ENCODE measurements around the gene DALRD3.

DALRD3 gene, protein sequence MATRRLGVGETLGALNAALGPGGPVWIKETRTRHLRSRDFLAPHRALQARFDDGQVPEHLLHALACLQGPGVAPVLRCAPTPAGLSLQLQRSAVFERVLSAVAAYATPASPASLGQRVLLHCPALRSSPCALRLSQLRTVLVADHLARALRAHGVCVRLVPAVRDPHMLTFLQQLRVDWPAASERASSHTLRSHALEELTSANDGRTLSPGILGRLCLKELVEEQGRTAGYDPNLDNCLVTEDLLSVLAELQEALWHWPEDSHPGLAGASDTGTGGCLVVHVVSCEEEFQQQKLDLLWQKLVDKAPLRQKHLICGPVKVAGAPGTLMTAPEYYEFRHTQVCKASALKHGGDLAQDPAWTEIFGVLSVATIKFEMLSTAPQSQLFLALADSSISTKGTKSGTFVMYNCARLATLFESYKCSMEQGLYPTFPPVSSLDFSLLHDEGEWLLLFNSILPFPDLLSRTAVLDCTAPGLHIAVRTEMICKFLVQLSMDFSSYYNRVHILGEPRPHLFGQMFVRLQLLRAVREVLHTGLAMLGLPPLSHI

GRCh38 chr3:49017971-49018706, at the start of gene DALRD3:
TSS of gene DALRD3 (minus strand) at chr3:49018580. CDS start at chr3:49018564, 16 bp downstream.
- H3K4me3 ChIP-seq (ENCODE audit: low read length): peak within 1 kb of the TSS; percentile 64; the same call in 1 of the 2 replicates

DNA sequence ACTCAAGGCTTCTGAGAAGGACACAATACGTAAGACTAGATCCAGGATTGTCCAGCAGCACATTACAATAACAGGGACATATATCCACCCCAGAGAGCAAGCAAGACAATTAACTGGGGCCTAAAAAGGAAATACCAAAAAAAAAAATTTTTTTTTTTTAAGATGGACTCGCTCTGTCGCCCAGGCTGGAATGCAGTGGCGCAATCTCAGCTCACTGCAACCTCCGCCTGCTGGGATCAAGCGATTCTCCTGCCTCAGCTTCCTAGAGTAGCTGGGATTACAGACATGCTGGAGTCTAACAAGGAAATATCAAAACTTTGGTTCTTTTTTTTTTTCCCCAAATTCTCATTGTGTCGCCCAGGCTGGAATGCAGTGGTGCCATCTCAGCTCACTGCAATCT, 39.6 kb upstream of the DALRD3 start:
- no peak overlapping the region for H3K4me3 ChIP-seq (ENCODE audit: low read length)
- no peak for TF ChIP-seq ZNF274 (IDR thresholded peaks at IDR 0.05; ENCODE audit: low read depth, low read length)

More at GRCh38 chr3:49017971-49018706, at the start of gene DALRD3:
- TF ChIP-seq ZNF274 (IDR thresholded peaks at IDR 0.05; ENCODE audit: low read depth, low read length): no peak

GRCh38 chr3:49057268-49057667, 38.9 kb upstream of the DALRD3 start:
- no peak overlapping the region for H3K4me3 ChIP-seq (ENCODE audit: low read length)
- no peak for TF ChIP-seq ZNF274 (IDR thresholded peaks at IDR 0.05; ENCODE audit: low read depth, low read length)

DNA sequence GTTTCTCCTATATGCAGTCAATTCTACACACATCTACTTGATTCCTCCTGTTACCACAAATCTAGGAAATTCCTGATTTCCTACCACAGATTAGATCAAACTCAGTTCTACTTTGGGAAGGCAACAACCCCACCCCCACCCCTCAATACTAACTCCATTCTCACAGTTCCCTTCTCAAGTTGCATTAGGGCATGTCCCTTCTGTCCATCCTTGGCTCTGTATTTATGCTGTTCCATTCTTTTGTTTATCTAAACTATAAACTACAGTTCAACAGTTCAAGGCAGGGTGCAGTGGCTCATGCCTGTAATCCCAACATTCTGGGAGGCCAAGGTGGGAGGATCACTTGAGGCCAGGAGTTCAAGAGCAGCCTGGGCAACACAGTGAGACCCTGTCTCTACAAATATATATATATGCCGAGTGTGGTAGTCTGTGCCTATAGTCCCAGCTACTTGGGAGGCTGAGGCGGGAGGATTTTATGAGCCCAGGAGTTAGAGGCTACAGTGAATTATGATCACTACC, 36.0 kb upstream of the DALRD3 start:
- H3K4me3 ChIP-seq (ENCODE audit: low read length): no peak overlapping the region
- TF ChIP-seq ZNF274 (IDR thresholded peaks at IDR 0.05; ENCODE audit: low read depth, low read length): no peak

- H3K4me3 ChIP-seq (ENCODE audit: low read length): no peak overlapping the region
- no peak for TF ChIP-seq ZNF274 (IDR thresholded peaks at IDR 0.05; ENCODE audit: low read depth, low read length)
These were observed 35.2 kb upstream of the DALRD3 start for GRCh38 chr3:49053543-49053942.

GRCh38 chr3:49035281-49035680, 16.9 kb upstream of the DALRD3 start:
- H3K4me3 ChIP-seq (ENCODE audit: low read length): no peak overlapping the region
- TF ChIP-seq ZNF274 (IDR thresholded peaks at IDR 0.05; ENCODE audit: low read depth, low read length): no peak

- no peak overlapping the region for H3K4me3 ChIP-seq (ENCODE audit: low read length)
- TF ChIP-seq ZNF274 (IDR thresholded peaks at IDR 0.05; ENCODE audit: low read depth, low read length): no peak
These were observed 16.3 kb upstream of the DALRD3 start for GRCh38 chr3:49034650-49035049.

GRCh38 chr3:49032646-49033304, 14.4 kb upstream of the DALRD3 start:
- no peak for TF ChIP-seq ZNF274 (IDR thresholded peaks at IDR 0.05; ENCODE audit: low read depth, low read length)
- no peak overlapping the region for H3K4me3 ChIP-seq (ENCODE audit: low read length)

- H3K4me3 ChIP-seq (ENCODE audit: low read length): no peak overlapping the region
- no peak for TF ChIP-seq ZNF274 (IDR thresholded peaks at IDR 0.05; ENCODE audit: low read depth, low read length)
These were observed 11.9 kb upstream of the DALRD3 start for GRCh38 chr3:49030321-49030720.

DNA sequence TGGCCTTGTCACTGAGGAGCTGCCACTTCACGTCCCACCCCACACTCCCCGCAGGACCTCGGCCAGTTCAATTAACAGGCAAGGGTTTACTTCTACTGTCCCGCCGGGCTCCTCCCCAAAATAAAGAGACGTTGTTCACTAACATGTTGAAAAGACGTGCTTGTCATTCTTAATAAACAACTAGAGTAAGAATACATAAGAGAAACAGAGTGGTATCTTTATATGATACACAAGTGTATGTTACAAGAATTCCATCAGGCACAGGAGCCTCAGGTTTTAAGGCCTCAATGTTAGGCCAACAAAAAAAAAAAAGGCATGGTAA, 11.1 kb upstream of the DALRD3 start:
- H3K4me3 ChIP-seq (ENCODE audit: low read length): no peak overlapping the region
- TF ChIP-seq ZNF274 (IDR thresholded peaks at IDR 0.05; ENCODE audit: low read depth, low read length): no peak

- no peak for TF ChIP-seq ZNF274 (IDR thresholded peaks at IDR 0.05; ENCODE audit: low read depth, low read length)
- peak within 1 kb of the TSS; percentile 77 for H3K4me3 ChIP-seq (ENCODE audit: low read length)
These were observed 10.5 kb upstream of the DALRD3 start, which contains the start of gene IMPDH2 for GRCh38 chr3:49028673-49029562. TSS of gene IMPDH2 (minus strand) at chr3:49029398. CDS start at chr3:49029350, 48 bp downstream.

DNA sequence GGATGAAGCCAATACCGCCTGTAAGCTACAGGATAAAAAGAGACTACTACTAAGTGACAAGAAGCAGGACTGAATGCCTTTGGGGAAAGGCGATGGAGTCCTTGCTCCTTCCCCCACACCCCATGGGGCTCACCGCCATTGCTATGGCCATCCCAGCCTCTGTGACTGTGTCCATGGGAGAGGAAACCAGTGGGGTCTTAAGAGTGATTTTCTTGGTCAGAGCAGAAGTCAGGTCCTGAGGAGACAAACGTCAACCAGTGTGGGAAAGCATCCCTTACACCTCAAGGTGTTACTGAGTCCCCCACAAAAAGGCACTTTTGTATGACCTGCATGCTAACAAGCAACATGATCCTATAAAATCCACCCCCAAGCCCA, 9.9 kb upstream of the DALRD3 start:
- TF ChIP-seq ZNF274 (IDR thresholded peaks at IDR 0.05; ENCODE audit: low read depth, low read length): no peak
- peak overlapping the region; percentile 77 for H3K4me3 ChIP-seq (ENCODE audit: low read length)

DNA sequence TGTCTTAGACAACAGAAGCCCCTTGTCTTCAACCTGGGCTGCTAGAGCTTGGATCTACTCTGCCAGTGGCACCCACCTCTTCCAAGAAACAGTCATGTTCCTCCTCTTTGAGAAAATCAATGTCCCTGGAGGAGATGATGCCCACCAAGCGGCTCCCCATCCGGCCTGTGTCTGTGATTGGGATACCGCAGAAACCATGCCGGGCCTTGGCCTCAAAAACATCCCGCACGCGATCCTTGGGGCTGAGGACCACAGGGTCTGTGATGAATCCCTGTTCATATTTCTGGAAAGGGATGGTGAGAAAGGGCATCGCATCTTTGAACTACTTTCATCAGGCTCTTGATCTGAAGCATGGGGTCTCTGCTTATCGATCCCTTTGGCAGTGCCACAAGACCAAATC, 9.3 kb upstream of the DALRD3 start:
- no peak for TF ChIP-seq ZNF274 (IDR thresholded peaks at IDR 0.05; ENCODE audit: low read depth, low read length)
- peak overlapping the region; percentile 77; the same call in 1 of the 2 replicates for H3K4me3 ChIP-seq (ENCODE audit: low read length)

Measured in GM08714 (cell line).